GM19438 (cell line): Measurements from ENCODE around the gene PRR7.
"Not testable (repeated sequence)": the region's sequence is repeated elsewhere in the genome, so short reads cannot be mapped to it uniquely, and the experiment has no call there.

Source experiments
- ATAC-seq: cut with Tn5 transposase; IDR thresholded peaks from one replicate; pipeline ENCODE4 v1.9.1; 2021; ENCODE audit warnings: low read depth; ENCODE audit not compliant: unreplicated experiment

The PRR7 gene

DNA sequence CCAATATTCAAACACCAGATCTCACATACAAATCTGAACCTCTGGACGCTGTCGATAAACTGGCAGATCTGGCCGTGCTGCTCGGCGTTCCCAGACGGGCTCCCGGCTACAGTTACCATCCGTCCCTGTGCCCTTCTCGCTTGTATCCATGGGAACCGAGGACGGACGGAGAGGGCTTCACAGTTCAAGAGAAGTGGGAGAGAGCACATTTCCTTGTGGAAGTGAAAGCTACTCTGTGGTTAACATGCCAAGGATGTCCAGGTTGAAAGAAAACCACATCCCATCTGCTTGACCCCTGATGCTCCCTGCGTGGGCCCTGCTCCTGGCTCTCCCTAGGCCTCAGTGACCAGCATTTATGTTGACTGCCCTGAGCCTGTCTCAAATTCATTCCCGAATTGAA is 33.2 kb downstream of the PRR7 start:
- ATAC-seq: no peak

DNA sequence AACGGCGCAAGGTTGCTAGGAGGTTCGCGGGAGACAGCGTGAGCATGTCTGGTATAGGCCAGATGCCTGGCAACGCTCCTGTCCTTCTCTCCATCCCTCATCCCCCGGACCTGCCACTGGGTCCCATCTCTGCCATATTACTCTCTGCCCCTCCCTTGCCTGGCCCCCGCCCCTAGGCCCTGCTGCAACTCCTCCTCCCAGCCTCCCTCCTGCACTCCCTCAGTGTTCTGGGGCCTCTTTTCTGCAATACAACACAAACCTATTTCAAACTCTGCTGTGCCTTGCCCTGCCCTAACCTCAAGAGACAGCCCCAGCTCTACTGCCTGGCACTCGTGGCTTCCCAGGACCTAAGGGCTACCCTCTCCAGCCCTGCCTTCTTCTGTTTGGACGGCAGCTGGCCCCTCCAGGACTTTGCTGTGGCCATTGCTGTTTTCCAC is 35.8 kb downstream of the PRR7 start:
- ATAC-seq: no peak

DNA sequence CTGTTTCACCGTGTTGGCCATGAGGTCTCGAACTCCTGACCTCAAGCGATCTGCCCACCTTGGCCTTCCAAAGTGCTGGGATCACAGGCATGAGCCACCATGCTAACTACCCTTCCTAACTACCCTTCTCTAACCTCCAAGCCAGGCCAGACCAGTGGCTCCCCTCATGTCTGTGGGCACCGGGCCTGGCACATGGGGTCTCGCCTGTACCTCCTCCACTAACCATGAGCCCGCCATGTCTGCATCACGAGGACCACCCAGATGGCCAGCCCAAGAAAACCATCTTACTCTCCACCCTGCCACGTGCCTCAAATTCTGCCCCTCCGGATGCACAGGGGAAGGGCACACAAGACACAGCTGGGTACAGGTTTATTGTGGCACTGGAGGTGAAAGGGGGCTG is 36.4 kb downstream of the PRR7 start:
- ATAC-seq: no peak

DNA sequence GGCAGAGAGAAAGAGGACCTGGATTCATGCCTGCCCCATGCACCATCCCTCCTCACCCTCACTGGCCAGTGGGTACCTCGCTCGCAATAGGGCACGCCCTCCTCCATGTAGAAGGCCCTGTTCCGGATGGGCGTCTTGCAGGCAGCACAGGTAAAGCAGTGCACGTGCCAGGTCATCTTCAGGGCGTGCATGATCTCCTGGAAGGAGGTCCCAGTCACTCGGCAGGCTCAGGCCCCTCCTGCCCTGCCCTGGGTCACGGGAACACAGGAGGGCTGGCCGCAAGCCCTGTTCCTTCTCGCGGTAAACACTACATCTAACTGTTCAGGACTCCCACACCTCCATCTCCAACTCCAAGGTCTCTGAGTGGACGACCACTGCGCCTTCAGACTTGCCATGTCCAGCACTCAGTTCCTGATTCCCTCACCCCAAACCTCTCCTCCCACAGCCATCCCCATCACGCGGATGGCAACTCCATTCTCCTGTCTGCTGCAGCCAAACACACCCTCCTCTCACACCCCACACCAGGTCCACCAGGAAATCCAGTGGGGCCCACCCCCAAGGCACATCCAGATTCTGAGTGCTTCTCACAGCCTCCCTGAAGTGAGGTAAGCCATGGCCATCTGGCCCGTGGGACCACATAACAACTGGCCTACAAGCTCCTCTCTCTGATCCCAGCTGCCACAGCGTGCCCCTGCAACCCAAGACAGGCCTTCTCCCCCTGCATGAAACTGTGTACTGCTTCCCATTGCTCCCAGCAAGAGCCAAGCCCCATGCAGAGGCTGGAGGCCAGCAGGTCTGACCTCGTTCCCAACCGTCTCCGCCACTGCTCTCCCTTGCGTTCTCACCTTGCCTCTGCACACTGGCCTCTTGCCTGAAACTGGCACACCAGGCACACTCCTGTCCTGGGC is 37.6 kb downstream of the PRR7 start:
- ATAC-seq: no peak

DNA sequence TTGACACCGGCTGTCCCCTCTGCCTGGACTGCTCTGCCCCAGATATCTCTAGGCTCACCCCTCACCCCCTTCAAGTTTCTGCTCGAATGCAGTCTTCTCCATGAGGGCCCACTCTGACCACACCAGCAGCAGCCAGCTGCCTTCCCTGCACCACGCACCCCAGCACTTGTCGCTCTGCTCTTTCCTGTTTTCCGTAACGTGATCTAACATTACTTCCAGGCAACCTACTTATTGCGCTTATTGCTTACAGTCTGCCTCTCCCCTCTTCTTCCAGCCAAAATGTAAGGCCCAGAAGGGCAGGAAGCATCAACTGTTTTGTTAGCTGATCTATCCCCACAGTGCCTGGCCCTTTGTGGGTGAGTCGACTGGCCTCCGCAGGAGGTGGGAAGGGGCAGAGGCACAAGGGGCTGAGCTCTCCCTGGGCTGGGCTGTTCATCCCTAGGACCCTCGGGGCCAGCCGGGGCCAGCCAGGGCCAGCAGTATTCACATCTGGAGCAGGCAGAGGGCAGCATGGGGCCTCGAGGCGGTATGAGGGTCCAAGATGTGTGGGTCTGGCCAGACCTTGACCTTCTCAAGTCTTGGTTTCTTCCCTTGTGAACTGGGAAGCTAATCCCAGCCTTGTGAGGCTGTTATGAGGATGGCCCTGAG is 38.4 kb downstream of the PRR7 start:
- no peak for ATAC-seq

DNA sequence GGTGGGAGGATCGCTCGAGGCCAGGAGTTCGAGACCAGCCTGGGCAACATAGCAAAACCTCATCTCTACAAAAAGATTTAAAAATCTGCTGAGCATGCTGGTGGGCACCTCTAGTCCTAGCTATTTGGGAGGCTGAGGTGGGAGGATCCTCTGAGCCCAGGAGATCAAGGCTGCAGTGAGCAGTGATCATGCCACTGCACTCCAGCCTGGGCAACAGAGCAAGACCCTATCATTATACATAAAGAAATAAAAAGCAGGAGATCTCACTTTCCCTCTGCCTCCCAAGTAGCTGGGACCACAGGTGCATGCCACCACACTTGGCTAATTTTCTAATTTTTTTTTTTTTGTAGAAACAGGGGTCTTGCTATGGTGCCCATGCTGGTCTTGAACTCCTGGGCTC is 39.1 kb downstream of the PRR7 start:
- ATAC-seq: not testable (repeated sequence)

DNA sequence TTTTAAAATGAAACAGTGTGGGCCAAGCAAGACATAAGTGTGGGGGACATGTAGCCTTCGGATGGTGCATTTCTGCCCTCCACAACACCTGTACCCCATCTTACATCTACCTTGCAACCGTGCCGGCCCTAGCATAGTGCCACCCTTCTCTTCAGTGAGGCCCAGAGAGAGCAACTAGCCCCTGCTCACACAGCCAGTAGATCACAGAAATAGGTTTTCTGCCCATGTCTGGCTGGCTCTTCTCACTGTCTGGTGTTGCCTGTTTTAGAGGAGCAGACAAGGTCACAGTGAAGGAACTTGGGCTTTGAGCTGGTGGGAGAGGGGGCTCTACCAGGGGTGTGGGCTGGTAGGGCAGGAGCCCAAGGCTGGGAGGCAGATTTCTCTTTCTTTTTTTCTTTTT is 39.6 kb downstream of the PRR7 start:
- ATAC-seq: no peak

DNA sequence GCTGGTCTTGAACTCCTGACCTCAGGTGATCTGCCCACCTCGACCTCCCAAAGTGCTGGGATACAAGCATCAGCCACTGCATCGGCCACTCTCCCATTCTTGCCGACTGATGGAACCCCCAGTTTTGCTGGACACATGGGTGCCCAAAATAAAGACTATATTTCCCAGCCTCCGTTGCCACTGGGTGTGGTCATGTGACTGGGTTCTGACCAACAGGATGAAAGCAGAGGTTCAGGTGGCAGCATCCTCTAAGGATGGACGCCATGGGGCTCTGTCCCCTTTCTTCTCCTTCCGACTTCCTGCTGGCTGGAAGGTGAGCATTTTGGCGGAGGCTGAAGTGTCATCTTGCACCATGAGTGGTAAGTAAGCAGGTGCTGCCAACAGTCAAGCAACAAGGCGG is 40.5 kb downstream of the PRR7 start:
- ATAC-seq: no peak

DNA sequence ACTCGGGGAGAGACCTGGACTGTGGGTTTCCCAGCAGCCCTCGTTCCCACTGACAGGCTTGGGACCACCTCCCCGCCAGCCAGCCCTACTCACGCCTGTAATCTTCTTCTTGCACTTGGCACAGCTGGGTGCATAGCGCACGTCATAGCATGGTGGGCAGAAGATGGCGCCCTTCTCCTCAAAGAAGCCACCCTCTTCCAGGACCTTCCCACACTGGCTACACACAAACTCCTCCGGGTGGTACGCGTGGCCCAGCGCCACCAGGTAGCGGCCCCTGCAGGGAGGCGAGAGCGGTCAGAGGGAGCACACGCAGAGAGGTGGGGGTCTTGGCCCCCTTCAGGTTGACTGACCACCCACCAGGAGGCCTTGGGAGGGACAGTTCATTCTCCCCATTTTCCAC is 41.4 kb downstream of the PRR7 start:
- ATAC-seq: no peak

DNA sequence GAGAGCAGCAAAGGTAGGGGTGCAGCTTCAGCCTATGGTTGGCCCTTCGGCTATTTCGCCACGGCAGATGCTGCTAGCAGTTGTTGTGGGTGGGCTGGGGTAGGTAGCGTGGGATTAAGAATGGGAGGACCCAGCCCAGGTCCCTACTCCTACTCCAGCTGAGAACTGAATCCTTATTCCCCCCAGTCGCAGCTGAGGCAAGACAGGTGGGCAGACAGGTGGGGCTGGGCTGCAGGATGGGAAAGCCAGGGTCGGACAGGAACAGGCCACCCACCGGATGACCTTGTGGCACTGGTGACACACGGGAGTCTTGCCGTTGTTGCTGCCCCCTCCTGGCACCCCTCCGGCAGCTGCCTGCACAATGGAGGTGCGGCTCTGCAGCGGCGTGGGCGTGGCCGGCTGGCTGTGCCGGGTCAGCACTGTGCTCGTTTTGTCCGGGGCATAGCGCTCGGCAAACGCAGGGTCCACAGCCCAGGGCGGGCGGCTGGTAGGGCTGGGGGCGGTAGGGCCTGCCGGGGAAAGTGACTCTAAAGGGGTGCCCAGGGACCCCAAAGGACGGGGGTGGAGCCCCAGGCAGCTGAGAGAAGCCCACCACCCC is 42.6 kb downstream of the PRR7 start:
- ATAC-seq: no peak

DNA sequence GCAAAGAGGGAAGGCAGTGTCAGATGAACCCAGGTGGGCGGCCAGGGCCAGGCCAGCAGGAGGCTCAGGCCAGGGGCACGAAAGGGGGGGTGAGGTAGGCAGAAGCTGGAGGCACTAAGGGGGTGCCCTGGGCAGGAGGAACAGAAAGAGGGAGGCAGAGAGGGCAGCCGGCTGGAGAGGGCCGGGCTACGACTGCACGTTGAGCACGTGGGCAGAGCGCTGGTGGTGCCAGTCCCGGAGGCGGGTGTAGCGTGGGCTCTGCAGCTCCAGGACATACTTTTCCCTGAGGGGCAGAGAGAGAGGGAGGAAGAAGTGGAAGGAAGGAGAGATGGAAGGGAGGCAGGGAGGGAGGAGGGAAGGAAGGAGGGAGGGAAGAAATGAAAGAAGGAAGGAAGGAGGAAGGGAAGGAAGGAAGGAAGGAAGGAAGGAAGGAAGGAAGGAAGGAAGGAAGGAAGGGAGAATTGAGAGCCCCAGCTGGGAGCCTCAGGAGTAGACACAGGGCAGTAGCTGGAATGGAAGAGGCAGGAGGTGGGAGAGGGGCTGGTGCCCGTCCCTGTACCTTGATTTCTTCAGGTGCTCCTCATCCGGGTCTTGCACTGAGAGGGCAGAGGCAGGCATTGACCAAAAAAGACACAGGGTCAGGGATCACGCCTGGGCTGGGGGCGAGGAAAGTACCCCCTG is 43.8 kb downstream of the PRR7 start:
- no peak for ATAC-seq

DNA sequence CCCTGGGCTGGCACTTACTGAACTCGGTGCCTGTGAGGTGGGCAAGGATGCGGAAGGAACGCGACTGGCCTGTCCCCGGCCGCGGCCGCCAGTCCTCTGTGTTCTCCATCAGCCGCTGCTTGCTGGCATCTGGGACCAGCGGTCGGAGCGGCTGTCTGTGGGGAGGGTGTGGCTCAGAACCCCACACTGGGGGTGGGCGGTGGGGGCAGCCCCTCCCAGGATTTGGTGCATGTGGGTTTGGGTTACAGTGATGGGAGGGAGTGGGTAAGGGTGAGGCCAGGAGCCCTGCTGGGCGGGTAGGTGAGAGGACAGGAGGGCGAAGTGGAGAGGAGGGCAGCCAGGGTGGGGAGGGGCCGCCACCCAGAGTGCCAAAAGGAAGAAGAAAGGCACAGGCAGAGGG is 44.4 kb downstream of the PRR7 start:
- ATAC-seq: no peak

DNA sequence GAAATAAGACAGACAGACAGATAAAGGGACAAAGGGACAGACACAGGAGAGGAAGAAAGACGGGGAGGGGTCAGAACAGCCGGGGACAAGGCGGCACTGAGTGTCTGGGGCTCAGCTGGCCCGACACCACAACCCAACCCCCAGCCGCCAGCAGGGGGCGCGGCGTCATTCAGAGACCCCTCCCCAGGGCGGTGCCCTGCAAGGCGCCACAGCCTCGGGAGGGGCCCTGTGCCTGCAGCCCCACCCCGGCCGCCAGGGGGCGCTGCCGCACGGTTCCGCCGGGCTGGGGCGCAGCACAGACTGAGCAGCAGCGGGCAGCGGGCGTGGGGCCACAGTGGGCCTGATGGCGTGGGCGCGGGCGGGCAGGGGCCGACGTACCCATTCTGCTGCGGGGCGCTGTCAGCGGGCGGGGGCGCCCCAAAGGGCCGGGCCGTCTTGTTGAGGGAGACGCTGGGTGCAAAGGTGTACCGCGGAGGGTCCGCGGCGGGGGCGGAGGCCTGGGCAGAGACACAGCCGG is 44.9 kb downstream of the PRR7 start:
- ATAC-seq: no peak

DNA sequence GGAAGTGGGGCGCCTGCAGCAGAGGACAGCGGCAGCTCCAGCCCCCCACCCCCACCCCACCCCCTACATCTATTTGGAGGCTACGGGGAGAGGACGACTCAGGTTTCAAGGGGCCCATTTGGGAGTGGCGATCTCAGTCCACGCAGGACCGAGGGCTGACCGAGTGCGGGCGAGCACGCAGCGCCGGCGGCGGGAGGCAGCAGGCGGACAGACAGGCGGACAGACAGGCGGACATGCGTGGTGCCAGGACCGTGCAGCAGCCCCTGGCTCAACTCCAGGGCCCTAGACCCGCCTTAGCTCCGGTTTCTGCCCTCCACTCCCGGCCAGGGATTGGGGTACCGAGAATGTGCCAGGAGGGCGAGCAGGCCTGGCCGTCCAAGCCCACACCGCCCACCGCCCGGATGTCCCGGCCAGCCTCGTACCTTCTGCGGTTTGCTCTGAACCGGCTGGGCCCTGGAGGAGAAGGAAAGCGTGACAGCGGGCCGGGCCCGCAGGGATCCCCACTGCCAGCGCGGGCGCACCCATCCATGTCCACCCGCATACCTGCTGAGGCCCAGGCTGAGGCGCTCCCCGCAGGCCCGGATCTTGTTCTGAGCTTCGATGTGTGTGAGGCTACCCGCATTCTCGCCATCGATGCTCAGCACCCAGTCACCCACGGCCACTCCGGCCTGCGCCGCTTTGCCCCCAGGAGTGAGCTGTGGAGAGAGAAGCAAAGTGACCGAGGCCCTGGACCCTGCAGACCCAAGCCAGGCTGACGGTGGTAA is 45.6 kb downstream of the PRR7 start:
- ATAC-seq: no peak

DNA sequence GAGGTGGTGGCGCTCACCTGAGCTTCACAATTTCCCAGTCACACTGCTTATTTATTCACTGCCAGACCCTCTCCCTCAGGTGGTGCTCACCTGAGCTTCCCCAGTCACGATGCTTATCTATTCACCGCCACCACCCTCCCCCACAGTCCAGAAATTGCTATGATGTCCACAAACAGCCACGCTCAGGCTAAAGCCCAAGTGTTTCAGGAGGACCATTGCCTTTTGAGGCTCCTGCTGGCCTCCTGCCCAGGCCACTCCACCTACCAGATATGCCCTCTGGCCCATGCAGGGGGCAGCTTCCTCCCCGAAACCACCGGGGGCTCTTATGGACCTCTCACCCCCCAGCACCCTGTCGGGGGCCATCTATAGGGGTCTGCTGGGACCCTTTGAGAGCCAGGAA is 46.2 kb downstream of the PRR7 start:
- no peak for ATAC-seq

DNA sequence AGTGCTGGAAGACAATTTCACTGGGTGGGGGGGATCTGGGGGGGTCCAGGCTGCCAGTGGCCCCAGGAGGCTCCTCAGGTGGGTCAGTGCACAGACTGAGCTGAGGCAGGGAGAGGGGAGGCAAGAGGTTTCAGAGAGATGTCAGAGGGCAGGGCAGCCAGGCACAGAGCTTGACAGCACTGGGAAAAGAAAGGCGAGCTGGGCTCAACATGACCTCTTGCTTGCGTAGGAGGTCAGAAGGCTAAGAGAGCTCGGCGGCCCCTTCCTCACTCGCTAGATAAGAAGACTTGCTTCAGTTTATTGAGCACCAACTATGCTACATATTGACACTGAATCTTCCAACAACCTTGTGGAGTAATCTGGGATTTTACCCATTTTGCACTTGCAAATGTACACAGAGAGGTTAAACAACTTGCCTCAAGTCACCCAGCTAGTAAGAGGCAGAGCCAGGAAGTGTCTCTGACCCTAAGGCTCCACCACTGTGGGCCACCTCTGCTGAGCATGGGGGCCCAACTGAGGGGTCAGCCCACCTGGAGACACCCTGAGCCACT is 47.3 kb downstream of the PRR7 start:
- no peak for ATAC-seq

DNA sequence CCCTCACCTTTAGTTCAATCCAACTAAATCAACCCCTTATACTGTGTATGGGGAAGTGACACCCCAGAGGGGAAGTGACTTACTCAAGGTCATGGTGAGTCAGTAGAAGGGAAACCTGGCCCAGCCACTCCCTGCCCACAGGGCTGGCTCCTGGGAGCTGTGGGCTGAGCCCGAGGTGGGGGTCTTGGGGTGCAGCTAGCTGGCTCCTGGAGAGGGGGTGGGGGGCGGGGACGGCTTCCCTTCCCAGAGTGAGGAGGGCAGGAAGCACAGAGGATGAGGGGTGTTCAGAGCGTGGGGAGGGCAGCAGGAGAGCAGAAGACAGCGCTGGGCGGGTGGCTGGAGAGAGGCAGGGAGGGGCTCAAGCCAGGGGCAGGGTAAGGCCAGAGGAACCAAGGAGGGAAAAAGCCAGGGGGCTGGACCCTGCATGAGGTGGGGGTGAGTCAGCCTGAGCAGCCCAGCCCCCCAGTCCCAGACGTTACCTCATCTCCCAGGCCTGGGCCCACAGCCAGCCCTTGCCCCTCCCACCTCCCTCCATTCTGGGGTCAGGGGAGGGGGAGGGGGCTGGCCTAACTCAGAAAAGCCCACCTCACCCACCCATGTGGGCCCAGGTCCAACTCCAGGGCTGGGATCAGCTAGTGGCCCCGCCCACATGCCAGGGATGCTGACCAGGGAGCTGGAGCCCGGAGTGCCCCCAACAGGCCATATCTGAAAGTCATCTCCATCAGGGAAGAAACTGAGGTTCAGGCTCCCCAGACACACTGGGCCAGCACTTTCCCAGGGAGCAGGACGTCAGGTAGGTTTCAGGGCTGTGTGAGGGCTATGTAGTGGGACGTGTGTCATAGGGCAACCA is 48.0 kb downstream of the PRR7 start:
- ATAC-seq: no peak

DNA sequence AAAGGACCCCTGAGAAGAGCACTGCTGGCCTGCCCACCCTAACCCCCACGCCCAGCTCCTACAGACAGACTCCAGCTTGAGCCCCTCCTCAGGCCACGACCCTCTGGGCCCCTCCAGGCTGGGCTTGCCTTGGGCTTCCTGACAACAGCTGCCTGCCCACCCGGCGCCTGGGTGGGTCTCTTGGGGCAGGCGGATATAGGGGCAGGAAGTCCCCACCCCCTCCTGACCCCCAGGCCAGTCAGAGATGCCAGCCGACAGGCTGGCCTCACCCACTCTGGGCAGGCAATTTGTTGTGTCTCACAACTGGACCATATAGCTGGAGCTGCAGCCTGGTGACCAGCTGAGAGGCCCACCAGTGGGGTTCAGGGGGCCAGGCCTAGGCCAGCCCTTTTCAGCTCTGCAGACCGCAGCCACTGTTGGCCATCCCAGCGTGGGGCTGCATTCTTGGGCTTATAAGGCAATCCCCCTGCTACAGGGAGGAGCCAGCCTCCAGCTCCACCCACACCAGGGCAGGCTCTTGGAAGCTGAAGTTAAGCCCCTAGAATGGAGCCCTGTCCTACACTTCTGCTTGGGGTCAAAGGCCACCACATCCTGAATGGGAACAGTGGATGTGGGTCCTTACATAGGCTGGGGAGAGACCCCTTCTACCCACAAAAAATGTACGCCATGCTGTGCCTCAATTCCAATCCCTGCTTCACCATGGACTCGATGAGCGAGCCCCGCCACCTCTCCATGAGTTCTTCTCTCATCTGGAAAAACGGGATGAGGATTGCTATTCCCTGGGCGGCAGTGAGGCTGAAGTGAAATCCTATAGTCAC is 48.8 kb downstream of the PRR7 start:
- ATAC-seq: no peak
